HG03025 (cell line): Measurements from ENCODE around the gene HOXA5.

Experiments used
- ATAC-seq: cut with Tn5 transposase; IDR thresholded peaks from one replicate; pipeline ENCODE4 v1.9.1; 2021; ENCODE audit warnings: mild to moderate bottlenecking, moderate library complexity; ENCODE audit not compliant: unreplicated experiment, low FRiP score

HOXA5 gene

GRCh38 chr7:27182861-27183681 is 39.6 kb upstream of the HOXA5 start:
- no peak for ATAC-seq

GRCh38 chr7:27182285-27182841 is 38.9 kb upstream of the HOXA5 start:
- ATAC-seq = no peak

- ATAC-seq = no peak
These were observed 38.4 kb upstream of the HOXA5 start for GRCh38 chr7:27181795-27182275.

GRCh38 chr7:27180431-27181420 is 37.2 kb upstream of the HOXA5 start:
- no peak for ATAC-seq

- ATAC-seq = no peak
These were observed 36.3 kb upstream of the HOXA5 start for GRCh38 chr7:27179503-27180430.

GRCh38 chr7:27179030-27179429 is 35.5 kb upstream of the HOXA5 start:
- ATAC-seq = no peak

GRCh38 chr7:27178366-27178765 is 34.9 kb upstream of the HOXA5 start:
- ATAC-seq = no peak

GRCh38 chr7:27177795-27178320 is 34.4 kb upstream of the HOXA5 start:
- no peak for ATAC-seq

GRCh38 chr7:27176962-27177794 is 33.7 kb upstream of the HOXA5 start:
- ATAC-seq = no peak

GRCh38 chr7:27176524-27176845 is 33.0 kb upstream of the HOXA5 start:
- no peak for ATAC-seq

- ATAC-seq = no peak
These were observed 32.4 kb upstream of the HOXA5 start for GRCh38 chr7:27175626-27176523.

GRCh38 chr7:27174874-27175625 is 31.6 kb upstream of the HOXA5 start:
- ATAC-seq = no peak

GRCh38 chr7:27173956-27174873 is 30.7 kb upstream of the HOXA5 start, which contains the start of gene HOXA10:
Gene HOXA10 (minus strand): TSS chr7:27174320. CDS start chr7:27174306, 14 bp downstream.
- ATAC-seq = no peak

- ATAC-seq = no peak
These were observed 30.1 kb upstream of the HOXA5 start for GRCh38 chr7:27173511-27173955.

- ATAC-seq = no peak
These were observed 29.5 kb upstream of the HOXA5 start for GRCh38 chr7:27172823-27173510.
